Keratinocyte (primary cell): ENCODE results near the gene ARHGAP24.

Experiments
- CTCF ChIP-seq, 3 experiments: IDR thresholded peaks in 1 of 3; conservative IDR thresholded peaks in 1 of 3; optimal IDR thresholded peaks in 1 of 3; 2 replicates in 2 of 3; 3 replicates in 1 of 3; pipeline versions ENCODE3 to v1.5.1; 2011; ENCODE audit warnings: low read length in 3 of 3, mild to moderate bottlenecking in 3 of 3, moderate library complexity in 2 of 3, control low read depth in 1 of 3, inconsistent platforms in 1 of 3; ENCODE audit not compliant: insufficient read depth in 2 of 3; ENCODE audit errors: extremely low read depth in 1 of 3
- EZH2 ChIP-seq: IDR thresholded peaks from one replicate; pipeline ENCODE4 v1.6.1; 2012; ENCODE audit warnings: inconsistent platforms, mild to moderate bottlenecking, low read length, moderate library complexity

GRCh38 chr4:85720735-85721134, 245.8 kb downstream of the ARHGAP24 start:
- TF ChIP-seq CTCF (optimal IDR thresholded peaks at IDR 0.05 in 1 of 3, IDR thresholded peaks at IDR 0.05 in 1 of 3, conservative IDR thresholded peaks at IDR 0.05 in 1 of 3; ENCODE audit: extremely low read depth in 1 of 3, insufficient read depth in 2 of 3, low read length in 3 of 3), result no peak
- TF ChIP-seq EZH2, result no peak
